Endothelial cell of umbilical vein (primary cell): ENCODE data around the gene LPP.

Source experiments
- CTCF ChIP-seq, 2 donors: IDR thresholded peaks; 1 replicate in 1 of 2; 2 replicates in 1 of 2; pipeline ENCODE4 v1.5.1; 2011; ENCODE audit warnings: low read length in 2 of 2, mild to moderate bottlenecking in 2 of 2, moderate library complexity in 2 of 2, control low read depth in 1 of 2, inconsistent platforms in 1 of 2, low read depth in 1 of 2; ENCODE audit not compliant: insufficient read depth in 1 of 2; ENCODE audit errors: extremely low read depth in 1 of 2
- EZH2 ChIP-seq: IDR thresholded peaks from 2 replicates; pipeline ENCODE4 v1.6.1; 2012; ENCODE audit warnings: borderline replicate concordance, low read depth, mild to moderate bottlenecking, moderate library complexity, low read length, inconsistent platforms; ENCODE audit not compliant: severe bottlenecking

- TF ChIP-seq CTCF (IDR thresholded peaks at IDR 0.05; ENCODE audit: extremely low read depth in 1 of 2, insufficient read depth in 1 of 2, low read depth in 1 of 2, low read length in 2 of 2) (no peak), EZH2 (no peak)
These were observed 224.8 kb downstream of the LPP start for GRCh38 chr3:188378786-188379185.
